HG03521 (cell line): Measurements from ENCODE around the gene NDST4.

Experiments used
- ATAC-seq: cut with Tn5 transposase; IDR thresholded peaks from one replicate; pipeline ENCODE4 v1.9.1; 2021; ENCODE audit warnings: mild to moderate bottlenecking, moderate library complexity; ENCODE audit not compliant: unreplicated experiment

The NDST4 gene

DNA sequence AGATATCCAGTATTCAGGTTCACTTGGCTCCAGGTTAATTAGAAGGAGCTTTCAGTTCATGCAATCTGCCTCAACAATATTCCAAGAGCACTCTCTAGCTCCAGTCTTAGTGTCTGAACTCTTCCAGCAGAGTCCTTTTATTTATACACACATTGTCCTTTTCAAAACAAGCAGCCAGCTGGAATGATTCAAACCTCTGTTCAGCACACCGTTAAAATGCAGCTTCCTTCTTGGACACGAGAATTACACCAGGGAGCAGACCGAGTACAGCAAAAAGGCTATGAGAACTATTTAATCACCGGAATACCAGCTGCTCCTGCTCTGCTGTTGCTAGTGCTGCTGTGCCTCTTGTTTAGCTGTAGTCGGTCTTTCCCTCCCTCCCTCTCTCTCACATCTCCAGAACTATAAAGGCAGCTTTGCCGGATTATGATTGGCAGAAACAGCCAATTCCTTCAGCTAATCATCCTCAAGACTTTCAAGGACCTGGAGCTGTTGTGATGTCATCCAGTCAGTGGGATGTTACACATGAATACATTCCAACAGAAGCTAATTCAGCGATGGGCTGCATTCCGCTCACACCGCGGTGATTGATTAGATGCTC, at the start of gene NDST4:
Gene NDST4 (minus strand): TSS at position 115 of the 601 bp plus-strand sequence. CDS start 36,584 bp downstream, outside the sequence.
- no peak for ATAC-seq

DNA sequence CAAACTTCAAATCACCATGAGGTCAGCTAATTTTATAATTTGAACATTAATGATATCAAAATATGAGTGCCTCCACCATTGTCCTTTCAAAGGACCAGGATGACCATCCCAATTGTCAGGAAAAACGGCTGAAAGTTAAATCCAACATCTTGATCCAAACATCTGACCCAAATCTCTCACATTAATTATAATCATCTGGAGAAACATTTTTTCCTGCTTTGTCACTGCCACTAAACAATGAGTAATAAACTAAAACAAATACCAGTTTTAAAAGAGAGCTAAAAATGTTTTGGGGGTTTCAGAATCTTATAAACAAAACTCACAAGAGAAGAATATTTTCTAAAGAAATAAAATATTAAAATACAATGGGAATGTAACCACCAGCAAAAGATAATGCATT, 45.7 kb upstream of the NDST4 start:
- no peak for ATAC-seq

GRCh38 chr4:115158296-115158695, 44.9 kb upstream of the NDST4 start:
- ATAC-seq, result no peak

GRCh38 chr4:115154826-115155225, 41.4 kb upstream of the NDST4 start:
- no peak for ATAC-seq

GRCh38 chr4:115152965-115153364, 39.5 kb upstream of the NDST4 start:
- no peak for ATAC-seq

DNA sequence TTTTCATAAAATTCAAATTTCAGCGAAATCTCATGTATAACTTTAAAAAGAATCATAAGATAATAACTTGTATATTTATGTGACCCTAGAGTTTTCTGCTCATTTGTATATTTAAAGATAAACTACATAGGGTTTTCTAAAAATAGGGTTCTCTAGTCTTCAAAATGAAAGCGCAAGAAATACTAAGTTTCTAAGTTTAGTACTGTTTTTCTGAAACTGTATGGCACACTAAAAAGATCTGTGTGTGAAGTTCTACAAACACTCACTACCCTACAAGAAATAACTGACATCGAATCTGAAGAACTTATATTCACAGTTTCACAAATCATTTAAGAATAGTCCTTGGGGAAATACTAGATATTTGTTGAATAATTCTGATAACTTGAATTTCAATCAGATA, 38.7 kb upstream of the NDST4 start:
- peak; percentile 72 for ATAC-seq

- no peak for ATAC-seq
Observed at GRCh38 chr4:115149106-115149505, 35.7 kb upstream of the NDST4 start.

DNA sequence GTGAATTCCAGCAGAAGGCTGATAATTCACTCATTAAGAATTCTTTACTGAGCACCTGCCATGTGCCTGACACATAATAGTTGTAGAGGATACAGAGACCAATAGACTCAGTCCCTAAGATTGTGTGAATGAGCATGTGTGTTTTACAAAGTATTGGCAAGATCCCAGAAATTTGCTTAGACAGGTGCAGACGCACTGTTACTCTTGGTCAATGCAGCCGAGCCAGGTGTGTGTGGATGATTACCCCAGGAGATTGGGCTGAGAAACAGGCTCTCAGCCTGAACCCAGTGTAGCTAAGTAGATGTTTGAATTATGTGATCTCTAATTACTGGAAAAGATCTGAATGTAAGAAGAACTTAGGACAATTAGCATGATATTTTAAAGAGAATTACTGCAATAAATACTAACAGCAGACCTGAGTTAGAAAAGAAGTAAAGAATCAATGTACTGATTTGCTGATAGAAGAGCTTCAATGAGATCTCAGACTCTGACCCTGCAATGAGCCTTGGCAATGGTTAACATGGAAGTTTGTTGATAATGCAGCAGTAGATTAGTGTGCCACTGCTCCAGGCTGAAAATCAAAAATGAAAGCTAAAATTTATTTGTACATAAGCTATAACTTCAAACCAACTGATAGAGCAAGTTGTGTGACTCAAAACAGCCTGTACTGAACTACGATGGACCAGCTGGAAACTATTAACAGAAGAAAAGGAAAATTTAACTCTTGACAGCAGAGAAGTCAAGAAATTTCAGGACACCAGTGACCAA, 32.2 kb upstream of the NDST4 start:
- ATAC-seq, result no peak

GRCh38 chr4:115128037-115128436, 14.6 kb upstream of the NDST4 start:
- no peak for ATAC-seq

- ATAC-seq, result no peak
Observed at GRCh38 chr4:115126491-115126890, 13.1 kb upstream of the NDST4 start.

DNA sequence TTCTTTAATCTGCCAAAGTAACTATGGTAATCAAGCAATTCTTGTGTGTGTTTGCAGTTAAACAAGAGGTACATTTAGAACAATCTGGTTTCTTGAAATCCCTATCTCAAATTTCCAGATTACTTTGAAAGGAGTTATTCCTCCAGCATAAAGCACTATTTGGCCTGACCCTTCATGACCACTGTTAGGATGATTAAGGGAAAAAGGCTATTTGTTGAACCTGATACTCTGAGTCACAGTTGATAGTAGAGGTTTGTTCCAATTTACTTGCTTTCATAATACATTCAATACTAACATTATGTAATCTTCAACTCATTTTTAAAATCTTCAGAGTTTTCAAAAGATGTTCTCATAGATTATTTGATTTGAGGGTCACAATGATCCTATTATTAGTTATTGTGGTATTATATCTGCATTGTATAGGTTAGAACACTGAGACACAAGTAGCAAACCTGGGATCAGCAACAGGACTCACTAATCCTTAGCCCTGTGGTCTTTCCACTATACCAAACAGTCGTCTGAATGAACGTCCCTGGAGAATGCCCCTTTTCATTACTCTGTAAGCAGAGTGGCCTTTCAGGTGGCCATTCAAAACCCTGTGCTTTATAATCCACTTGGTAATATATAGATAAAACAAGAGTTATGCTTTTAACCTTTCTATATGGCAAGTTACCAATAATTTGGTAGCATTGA, 8.1 kb upstream of the NDST4 start:
- ATAC-seq, result no peak

DNA sequence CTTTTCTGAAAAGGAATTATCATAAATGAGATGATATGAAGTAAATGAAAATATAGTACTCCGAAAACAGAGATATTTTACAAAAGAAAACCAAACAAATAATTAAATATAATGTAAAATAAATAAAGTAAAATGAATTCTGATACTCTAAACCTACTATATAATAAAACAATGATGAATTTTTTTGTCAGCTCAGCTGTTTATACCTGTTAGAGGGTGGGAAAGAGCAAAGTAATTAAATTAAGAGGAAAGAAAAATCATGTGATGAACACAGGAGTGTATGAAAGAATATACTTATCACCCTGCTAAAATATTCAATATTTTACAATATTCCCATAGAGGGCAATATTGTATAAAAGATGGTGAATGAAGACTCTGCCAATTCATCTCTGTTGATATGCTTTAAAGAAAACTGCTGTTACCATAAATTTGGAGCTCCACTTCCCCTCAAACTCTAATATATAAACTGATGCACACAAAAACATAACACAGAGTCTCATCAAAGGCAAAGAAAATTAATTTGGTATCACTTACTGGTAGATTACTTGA, 6.5 kb upstream of the NDST4 start:
- ATAC-seq, result no peak

DNA sequence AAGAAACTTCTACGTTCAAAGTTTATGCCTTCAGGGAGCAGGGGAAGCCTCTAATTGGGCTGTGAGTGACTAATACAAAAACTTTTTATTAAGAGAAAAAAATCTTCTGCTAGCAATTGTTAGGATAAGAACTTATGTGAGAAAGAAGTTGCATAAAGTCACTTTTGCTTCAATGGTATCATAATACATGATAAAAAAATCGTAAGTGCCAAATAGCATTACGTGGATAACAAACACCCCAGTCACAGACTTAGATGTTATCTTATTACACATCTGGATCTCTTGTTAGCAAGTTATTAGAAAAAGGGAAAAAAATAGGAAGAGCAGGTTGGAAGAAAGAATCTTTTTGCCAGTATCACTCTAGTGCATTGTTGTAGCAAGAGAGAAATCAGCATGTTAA, 4.2 kb upstream of the NDST4 start:
- no peak for ATAC-seq

DNA sequence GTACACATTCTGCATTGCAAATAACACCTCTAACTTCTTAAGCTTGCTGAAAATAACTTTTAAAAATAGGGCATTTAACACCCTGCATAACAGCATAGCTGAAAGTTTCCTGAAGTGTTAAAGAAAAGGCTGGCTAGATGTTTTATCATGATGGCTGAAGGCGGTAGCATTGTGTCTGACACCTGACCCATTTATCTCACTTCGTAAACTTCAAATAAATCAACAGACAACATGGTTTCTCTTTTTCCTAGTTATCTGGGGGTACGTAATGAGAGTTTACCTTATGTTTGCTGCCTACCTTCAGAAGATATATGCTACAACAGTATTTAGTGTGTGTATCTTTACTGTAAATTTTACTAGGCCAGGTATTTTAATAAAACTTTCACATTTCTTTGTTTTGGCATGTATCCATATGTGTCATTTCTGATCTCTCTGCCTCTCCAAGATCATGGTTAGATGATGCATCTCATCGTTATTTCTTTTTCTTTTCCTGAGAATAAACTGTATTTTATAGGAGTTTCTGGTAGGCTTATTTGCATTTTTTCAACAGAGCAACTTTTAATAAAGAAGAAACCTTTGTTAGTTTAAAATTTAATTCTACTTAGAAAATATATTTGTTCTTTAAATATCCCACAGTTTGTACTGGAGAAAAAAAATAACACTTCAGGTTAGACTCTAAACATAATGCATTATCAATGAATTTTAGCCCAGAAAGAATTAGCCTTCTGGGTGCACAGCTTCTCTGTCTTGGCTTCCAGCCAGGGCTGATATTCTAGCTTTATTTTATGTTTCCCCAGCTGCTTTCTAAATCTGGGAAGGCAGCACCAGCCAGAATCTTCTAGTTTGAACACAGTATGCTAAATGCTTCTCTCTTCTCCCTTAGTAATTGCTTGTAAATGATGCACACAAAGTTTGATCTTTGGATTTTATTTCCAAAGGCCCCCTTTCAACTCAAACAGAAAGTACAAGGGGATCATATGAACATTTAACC, 2.9 kb downstream of the NDST4 start:
- ATAC-seq, result no peak

DNA sequence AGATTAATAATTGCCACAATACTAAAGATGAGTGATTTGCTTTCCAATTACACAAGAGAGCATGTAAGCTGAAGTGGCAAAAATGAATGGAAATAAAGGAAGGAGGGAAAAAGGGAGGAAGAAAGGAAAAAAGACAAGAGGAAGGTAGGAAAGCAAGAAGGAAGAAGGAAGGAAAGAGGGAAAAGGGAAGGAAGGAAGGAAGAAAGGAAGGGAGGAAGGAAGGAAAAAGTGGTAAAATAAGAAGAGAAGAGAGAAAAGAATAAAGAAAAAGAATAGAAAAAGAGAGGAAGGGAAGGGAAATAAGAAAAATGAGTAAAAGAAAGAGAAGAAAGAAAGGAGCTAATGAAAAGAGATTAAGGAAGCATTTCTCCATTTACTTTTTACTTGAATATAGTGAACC, 4.6 kb downstream of the NDST4 start:
- ATAC-seq, result no peak

DNA sequence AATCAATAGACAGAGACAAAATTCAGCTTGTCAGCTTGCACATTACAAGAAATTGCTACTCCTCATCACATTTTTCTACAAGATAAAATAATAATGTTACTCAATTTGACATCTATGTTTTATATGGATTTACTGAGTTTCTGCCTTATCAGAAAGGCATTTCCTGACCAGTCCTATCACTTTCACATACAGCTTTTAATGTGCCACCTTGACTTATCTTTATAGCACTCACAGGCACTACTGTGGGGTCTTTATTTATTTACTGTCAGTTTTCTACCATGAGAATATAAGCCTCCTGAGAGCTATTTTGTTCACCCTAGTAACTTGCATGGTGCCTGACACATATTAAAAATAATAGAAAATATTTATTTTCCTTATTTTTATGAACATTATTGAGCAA, 6.0 kb downstream of the NDST4 start:
- no peak for ATAC-seq

DNA sequence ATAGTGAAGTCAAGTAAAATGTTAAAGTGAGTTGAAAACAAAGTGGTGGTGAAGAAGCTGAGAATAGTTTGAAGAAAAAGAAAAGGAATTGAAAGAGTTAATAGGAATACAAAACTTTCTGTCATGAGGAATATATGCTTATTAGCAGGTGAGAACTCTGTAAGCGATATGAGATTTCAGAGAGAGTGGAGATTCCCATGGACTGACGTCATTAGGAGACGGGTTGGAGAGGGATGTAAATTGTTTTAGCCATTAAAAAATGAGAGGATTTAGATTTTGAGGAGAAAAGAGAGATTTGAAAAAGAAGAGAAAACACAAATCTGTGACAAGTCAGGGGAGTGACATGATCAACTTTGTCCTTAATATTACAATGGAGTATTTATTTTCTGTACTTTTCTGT, 11.7 kb downstream of the NDST4 start:
- ATAC-seq, result no peak

DNA sequence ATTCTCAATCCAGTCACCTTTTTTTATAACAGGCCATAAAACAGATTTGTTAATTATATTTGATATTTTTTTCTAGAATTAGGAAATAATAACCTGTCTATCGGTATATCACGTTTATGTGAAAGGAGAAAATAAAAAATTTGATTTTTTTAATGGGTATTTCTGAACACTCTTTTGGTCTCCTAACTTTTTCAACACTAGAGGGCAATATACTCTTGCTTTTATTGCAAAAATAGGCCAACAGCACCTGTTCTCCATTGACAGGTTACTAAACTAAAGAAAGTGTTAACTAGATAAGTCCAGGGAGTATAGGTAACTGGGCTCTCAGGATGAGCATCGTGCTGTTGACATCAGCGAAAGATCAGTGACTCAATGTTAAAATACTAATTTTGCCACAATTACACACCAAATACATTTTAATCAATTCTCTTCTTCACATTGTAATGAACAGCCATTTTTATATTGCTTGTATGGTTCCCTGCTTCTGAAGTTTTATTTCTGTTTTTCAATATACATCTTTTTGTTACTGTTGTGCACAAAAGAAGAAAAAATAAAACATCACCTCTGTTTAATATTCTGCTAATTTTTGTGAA, 22.8 kb downstream of the NDST4 start:
- no peak for ATAC-seq

DNA sequence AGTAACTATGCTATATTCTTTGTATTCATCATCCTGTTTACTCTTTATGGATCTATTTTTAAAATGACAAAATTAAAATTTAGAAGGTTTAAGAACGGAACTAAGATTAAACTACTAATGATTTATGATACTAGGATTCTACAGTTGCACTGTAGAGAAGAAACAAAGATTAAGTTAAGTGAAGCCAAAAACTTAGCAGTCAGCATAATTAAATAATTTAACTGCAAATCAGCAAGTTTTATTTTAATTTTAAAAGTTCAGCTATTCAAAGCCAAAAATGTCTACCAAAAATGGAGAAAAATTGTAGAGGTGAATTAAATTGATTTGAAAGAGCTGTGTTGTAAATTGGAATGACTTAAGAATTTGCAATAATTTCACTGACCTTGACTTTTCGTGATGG, 30.8 kb downstream of the NDST4 start:
- no peak for ATAC-seq

DNA sequence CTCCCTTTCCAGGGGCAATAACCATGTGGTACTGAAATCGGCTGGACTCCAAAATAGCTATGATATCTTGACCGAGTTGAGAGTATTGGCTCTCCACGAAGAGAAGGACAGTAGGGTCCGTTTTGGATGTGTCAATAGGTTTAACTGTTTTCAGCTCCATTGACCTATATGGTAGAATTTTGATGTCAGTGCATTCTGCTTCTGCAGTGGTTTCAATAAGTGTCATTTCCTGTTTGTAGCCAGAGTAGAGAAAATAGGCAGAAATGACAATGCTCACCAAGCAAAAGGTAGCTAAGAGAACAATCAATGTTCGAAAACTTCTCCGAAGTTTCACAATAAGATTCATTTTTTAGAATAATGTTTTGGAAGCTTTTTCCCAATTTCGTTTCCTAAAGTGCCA, 36.7 kb downstream of the NDST4 start:
- ATAC-seq, result no peak
